Erythroblast (primary cell): ENCODE results near the gene GPR15.

Experiments
- GATA1 ChIP-seq: IDR thresholded peaks from 2 replicates; pipeline ENCODE4 v1.6.1; 2011; ENCODE audit warnings: low read depth, mild to moderate bottlenecking, control low read depth, low read length, moderate library complexity
- POLR2A ChIP-seq: IDR thresholded peaks from 2 replicates; pipeline ENCODE4 v1.6.1; 2011; ENCODE audit warnings: mild to moderate bottlenecking, low read length

GRCh38 chr3:98531622-98532274 lies at the start of gene GPR15:
- TF ChIP-seq POLR2A (no peak), GATA1 (no peak)
